Gastroesophageal sphincter (tissue), 4 donors: ENCODE data around the gene GARIN3. TPM values are rescaled to one million over a fixed set of nuclear protein-coding genes. Genes with fewer than 3 reads are reported as not detected.

Experiments used
- ATAC-seq: fragments of 150-250 bp; one replicate; pipeline ENCODE4 v1.9.1; 2016; ENCODE audit warnings: mild to moderate bottlenecking, moderate library complexity
- H3K27ac ChIP-seq, 4 donors: fragments of 200-600 bp; sonication (generic) in 3 of 4; 1 replicate in 3 of 4; 2 replicates in 1 of 4; pipeline ENCODE4 v1.5.1; 2016 to 2019
- H3K27me3 ChIP-seq: fragments of 200-600 bp; sonication (generic); one replicate; pipeline ENCODE4 v1.5.1; 2019
- H3K36me3 ChIP-seq, 2 donors: fragments of 200-600 bp; sonication (generic); one replicate each; pipeline ENCODE4 v1.5.1; 2019; ENCODE audit warnings: control low read depth in 1 of 2
- H3K4me1 ChIP-seq, 3 donors: fragments of 200-600 bp; sonication (generic); 1 replicate in 2 of 3; 2 replicates in 1 of 3; pipeline ENCODE4 v1.5.1; 2016 to 2019; ENCODE audit warnings: control low read depth in 2 of 3
- H3K4me3 ChIP-seq, 2 donors: fragments of 200-600 bp; sonication (generic); one replicate each; pipeline ENCODE4 v1.5.1; 2019; ENCODE audit warnings: mild to moderate bottlenecking in 1 of 2, moderate library complexity in 1 of 2
- H3K9me3 ChIP-seq, 3 donors: fragments of 200-600 bp; sonication (generic); one replicate each; pipeline ENCODE4 v1.5.1; 2017 to 2019; ENCODE audit warnings: control low read depth in 2 of 3
- EP300 ChIP-seq: sonication (generic); formaldehyde crosslinking; IDR thresholded peaks from one replicate; pipeline ENCODE4 v1.6.1; 2017; ENCODE audit warnings: antibody characterized with exemption, mild to moderate bottlenecking
- POLR2A ChIP-seq, 2 donors: fragments of 450-650 bp; IDR thresholded peaks; one replicate each; pipeline ENCODE4 v1.6.1; 2017; ENCODE audit warnings: antibody characterized with exemption in 2 of 2, mild to moderate bottlenecking in 2 of 2, moderate library complexity in 1 of 2
- POLR2AphosphoS5 ChIP-seq: sonication (generic); formaldehyde crosslinking; IDR thresholded peaks from one replicate; pipeline ENCODE4 v1.6.1; 2017; ENCODE audit warnings: antibody characterized with exemption
- WGBS, 2 donors: methylation state at CpG; one replicate each; pipeline ENCODE4 v1.1.5; 2018; ENCODE audit warnings: low coverage in 1 of 2; 5-methylcytosine and 5-hydroxymethylcytosine counted together
- total RNA-seq, 4 donors: library from RNA; depleted of rRNA; stranded (reverse); fragments of >200 nt; gene quantifications; one replicate each; pipeline ENCODE4 v1.1.0, GENCODE V29; 2016
- TF ChIP-seq, protein P1 (sequence below), 4 experiments: fragments of 200-600 bp in 2 of 4; fragments of 450-650 bp in 2 of 4; sonication (generic) in 1 of 4; IDR thresholded peaks; one replicate each; pipeline ENCODE4 v1.5.1; 2017 to 2019; ENCODE audit warnings: antibody characterized with exemption in 4 of 4, mild to moderate bottlenecking in 2 of 4, moderate library complexity in 2 of 4

Gene GARIN3
- total RNA-seq, 4 donors from 2014 or later: not detected

GRCh38 chr5:157115012-157115411 is 51.1 kb downstream of the GARIN3 start:
- H3K27ac ChIP-seq: no peak overlapping the region
- no peaks in the 10 kb centered on the region for H3K36me3 ChIP-seq
- H3K9me3 ChIP-seq: no peaks in the 10 kb centered on the region
- no peak for TF ChIP-seq POLR2A (IDR thresholded peaks at IDR 0.05)
- TF ChIP-seq, protein P1, sequence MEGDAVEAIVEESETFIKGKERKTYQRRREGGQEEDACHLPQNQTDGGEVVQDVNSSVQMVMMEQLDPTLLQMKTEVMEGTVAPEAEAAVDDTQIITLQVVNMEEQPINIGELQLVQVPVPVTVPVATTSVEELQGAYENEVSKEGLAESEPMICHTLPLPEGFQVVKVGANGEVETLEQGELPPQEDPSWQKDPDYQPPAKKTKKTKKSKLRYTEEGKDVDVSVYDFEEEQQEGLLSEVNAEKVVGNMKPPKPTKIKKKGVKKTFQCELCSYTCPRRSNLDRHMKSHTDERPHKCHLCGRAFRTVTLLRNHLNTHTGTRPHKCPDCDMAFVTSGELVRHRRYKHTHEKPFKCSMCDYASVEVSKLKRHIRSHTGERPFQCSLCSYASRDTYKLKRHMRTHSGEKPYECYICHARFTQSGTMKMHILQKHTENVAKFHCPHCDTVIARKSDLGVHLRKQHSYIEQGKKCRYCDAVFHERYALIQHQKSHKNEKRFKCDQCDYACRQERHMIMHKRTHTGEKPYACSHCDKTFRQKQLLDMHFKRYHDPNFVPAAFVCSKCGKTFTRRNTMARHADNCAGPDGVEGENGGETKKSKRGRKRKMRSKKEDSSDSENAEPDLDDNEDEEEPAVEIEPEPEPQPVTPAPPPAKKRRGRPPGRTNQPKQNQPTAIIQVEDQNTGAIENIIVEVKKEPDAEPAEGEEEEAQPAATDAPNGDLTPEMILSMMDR (IDR thresholded peaks at IDR 0.05): no peak
- TF ChIP-seq POLR2AphosphoS5: no peak
- TF ChIP-seq EP300: no peak
- ATAC-seq: no peak
- no peak overlapping the region for H3K4me3 ChIP-seq
- H3K27me3 ChIP-seq: no peaks in the 10 kb centered on the region
- H3K4me1 ChIP-seq: peaks cover 0 to 7% (median 0%) of the 10 kb centered on the region in 3 donors

- 44 to 63% methylated on average over 4 to 5 of the region's 5 CpGs for whole genome bisulfite sequencing, 2 donors
- Histone ChIP-seq H3K9me3 (no peaks in the 10 kb centered on the region), H3K27ac (no peak overlapping the region), H3K36me3 (no peaks in the 10 kb centered on the region), H3K27me3 (no peaks in the 10 kb centered on the region), H3K4me3 (no peak overlapping the region), H3K4me1 (peaks cover 0 to 7% (median 0%) of the 10 kb centered on the region in 3 donors)
- no peak for TF ChIP-seq POLR2A (IDR thresholded peaks at IDR 0.05)
- TF ChIP-seq EP300: no peak
- TF ChIP-seq, protein P1 (IDR thresholded peaks at IDR 0.05): no peak
- no peak for TF ChIP-seq POLR2AphosphoS5
- peak; percentile 31 for ATAC-seq
Observed at GRCh38 chr5:157113002-157113401, 53.1 kb downstream of the GARIN3 start.

Other genes starting within 250 kb of the GARIN3 start
- gene TIMD4, start 203.0 kb downstream of the GARIN3 start, total RNA-seq: 1 to 10 TPM in 1 of 4 donors, under 1 TPM in 1, not detected in 2; 0.67 to 1.2 TPM
- gene HAVCR1, start 107.1 kb downstream of the GARIN3 start, total RNA-seq: 1 to 10 TPM in 1 of 4 donors, not detected in 3; 1.1 TPM
- 10 to 100 TPM in 2 of 4 donors, 1 to 10 TPM in 2; 4.7 to 15.2 (median 10.1) TPM for gene HAVCR2, start 57.2 kb downstream of the GARIN3 start, total RNA-seq
- 10 to 100 TPM in 3 of 4 donors, 1 to 10 TPM in 1; 8.9 to 17.9 (median 11.7) TPM for gene MED7, start 23.4 kb downstream of the GARIN3 start, total RNA-seq
- 1 to 10 TPM in 3 of 4 donors, under 1 TPM in 1; 0.52 to 3.1 (median 1.8) TPM for gene ITK, start 14.6 kb upstream of the GARIN3 start, total RNA-seq
- gene CYFIP2, start 99.9 kb upstream of the GARIN3 start, total RNA-seq: 10 to 100 TPM; 13.7 to 50.6 (median 23.1) TPM